GM19463 (cell line): ENCODE measurements around the gene LMF1.

Source experiments
- ATAC-seq: cut with Tn5 transposase; IDR thresholded peaks from one replicate; pipeline ENCODE4 v1.9.1; 2021; ENCODE audit warnings: mild to moderate bottlenecking, moderate library complexity; ENCODE audit not compliant: unreplicated experiment

Gene LMF1

GRCh38 chr16:931626-932500 is 38.9 kb downstream of the LMF1 start:
- no peak for ATAC-seq

GRCh38 chr16:931171-931570 is 39.6 kb downstream of the LMF1 start:
- no peak for ATAC-seq

DNA sequence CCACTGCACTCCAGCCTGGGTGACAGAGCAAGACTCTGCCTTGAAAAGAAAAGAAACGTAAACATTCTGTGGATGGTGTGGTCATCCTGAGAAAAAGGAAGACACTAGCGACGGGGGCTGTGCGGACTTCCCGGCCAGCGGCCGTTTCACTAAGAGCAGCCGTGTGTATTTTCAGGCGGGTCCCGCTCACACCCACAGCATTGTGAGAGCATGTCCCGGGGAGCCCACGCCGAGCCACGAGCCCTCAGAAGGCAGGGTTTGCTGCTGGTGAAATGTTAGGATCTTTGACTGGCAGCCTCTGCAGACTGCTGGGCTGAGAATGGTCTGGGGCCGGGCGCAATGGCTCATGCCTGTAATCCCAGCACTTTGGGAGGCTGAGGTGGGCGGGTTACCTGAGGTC is 40.3 kb downstream of the LMF1 start:
- no peak for ATAC-seq

- no peak for ATAC-seq
These were observed 40.7 kb downstream of the LMF1 start for GRCh38 chr16:930076-930475.

DNA sequence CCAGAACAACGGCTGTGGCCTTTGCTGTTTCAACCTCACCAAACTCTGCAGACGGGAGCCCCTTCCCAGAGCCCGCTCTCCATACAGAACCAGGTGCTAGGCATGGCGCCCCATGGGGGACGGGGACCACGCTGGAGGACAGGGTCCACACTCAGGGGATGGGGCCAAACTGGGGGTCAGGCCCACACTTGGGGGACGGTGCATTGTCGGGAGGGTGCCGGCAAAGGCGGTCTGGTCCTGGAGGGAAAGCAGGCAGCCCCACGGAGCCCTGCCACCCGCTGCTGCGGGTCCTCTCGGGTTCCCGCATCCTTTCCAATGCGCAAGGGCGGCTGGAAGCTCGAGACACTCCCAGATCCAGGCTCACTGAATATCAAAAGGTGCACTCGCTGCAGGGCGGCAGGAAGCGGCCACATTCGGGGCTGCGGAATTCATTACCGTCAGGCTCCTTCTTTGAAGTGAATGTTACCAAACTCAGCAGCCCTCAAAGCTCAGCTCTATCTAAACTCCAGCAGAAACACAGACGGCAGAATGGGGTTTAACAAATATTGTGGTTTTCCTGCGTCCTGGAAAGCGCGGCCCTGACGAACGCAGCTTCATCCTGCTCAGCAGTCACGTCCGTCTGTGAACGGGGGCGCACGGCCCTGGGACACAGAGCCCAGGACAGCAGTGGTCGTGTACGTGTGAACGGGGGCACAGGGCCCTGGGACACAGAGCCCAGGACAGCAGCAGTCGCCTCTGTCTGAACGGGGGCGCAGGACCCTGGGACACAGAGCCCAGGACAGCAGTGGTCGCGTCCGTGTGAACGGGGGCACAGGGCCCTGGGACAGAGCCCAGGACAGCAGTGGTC is 41.3 kb downstream of the LMF1 start:
- ATAC-seq, result no peak

- ATAC-seq, result no peak
These were observed 42.3 kb downstream of the LMF1 start for GRCh38 chr16:928526-928925.

GRCh38 chr16:927931-928330 is 42.9 kb downstream of the LMF1 start:
- ATAC-seq, result no peak

DNA sequence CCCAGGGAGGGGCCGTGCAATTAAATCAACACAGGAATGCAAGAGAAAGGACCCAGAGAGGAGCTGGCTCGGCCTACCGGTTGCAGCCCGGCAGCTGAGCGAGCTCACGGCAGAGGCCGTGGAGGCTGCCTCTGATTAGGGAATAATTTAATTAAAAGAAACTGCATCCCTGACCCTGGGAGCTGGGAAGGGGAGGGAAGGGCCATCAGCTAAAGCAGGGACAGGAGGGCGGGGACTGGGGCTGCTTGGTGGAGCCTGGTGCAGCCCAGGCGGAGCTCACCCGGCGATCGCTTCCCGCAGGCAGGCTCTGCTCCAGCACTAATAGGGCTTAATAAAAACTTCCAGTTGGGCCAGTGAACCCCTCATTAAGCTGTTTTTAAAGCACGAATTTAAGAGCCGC is 43.4 kb downstream of the LMF1 start:
- ATAC-seq, result no peak

DNA sequence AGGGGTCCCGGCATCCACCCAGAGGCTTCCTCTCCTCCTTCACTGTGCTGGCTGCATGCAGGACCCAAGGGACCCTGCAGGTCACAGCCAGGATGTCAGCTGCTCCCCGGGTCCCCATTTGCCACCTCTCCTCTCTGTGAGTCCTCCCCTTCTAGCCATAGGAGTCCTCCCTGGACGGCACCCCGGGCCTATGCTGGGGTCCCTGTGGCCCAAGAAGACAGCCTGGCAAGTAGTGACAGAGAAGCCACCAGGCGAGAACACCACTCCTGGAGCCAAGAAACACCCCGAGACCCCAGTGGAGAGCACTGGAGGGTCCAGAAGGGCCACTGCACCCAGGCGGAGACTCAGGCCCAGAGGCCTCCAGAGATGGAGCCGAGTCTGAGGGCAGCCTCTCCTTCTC is 44.1 kb downstream of the LMF1 start:
- ATAC-seq, result no peak

DNA sequence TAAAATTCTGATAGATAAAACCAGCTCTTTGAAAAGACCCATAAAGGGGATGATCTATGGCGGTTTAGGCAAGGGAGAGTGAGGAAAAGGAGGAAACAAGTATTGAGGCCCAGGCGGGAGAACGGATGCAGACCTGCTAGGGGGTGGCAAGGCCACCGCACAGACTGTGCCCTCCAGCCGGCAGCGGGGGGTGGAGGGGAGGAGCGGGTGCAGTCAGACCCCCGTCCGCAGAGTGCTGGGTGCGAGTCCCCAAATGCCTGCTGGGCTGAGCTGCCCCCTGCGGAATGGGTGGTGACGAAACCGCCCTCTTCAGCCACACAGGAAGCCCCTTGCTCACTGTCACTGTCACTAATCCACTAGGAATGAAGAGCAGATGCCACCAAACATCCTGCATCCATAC is 46.0 kb downstream of the LMF1 start:
- ATAC-seq, result no peak

DNA sequence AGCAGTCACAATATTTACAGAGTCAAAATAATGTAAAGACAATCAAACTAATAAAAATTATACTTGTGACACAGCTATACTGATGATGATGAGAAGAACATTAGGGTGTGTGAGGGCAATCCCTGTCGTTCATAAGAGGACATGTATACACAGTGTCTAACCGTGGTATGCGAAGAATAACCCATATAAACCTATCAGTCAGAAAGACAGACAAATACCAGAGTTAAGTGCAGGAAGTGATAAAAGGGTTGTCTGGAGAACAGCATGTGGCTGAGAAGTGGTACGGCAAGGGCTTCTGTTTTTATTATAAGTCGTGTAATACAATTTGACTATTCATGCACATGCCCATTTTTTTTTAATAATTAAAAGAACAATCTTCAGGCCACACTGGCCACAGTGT is 46.7 kb downstream of the LMF1 start:
- ATAC-seq, result no peak

DNA sequence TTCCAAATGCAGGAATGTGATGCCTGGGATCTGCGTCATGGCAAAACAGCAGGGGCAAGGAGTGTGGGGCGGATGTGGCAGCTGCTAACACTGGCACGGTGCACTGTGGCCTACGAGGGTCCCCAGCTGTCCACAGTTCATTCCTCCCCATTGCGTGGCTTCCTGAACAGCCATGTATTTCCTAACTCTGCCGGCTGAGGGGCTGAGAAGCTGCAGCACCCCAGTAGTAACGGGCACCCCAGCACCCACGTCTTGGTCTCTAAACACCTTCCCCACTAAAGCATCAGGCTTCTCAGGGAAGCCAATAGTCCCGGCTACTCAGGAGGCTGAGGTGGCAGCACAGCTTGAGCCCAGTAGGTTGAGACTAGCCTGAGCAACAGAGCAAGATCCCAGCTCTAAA is 47.6 kb downstream of the LMF1 start:
- no peak for ATAC-seq

DNA sequence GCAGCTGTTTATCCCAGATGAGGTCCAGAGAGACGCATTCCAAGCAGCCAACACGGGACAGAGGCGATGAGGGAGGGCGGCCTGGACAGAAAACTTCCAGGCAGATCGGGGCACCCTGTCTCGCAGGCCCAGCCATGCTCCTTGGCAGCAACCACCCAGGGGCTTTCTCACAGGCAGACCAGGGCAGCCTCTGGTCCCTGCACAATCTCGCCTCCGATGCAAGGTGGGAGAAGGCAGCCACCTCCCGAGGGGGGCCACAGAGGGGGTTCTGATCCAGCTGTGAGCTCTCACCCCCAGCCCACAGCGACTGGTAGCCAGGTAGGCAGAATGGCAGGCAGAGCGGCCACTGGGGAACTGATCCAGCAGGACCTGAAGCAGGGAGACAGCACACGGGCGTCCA is 48.7 kb downstream of the LMF1 start:
- no peak for ATAC-seq

DNA sequence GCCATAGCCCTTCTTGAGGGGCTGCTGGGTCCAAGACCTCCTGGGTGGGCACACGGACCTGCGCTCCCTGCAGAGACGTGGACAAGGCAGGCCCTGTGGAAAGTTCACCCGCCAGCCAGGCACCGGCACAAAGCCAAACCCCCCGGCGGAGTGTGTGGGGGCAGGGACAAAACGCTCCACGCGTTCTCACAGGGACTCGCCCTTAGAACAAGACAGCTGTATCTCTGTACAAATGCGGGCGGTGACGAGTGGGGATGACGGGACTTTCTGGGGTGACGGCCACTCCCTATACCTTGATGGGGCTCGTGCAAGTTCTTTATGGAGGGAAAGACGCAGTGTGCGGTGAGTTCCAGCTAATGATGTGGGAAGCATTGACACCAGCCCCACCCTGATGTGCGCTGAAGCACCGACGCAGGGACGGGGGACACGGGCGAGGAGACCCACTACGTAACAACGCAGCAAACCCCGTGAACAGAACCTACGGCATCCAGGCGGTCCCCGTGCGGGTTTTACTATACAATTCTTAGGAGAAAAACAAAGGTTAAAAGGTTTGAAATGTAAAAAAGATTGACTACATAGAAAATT is 49.4 kb downstream of the LMF1 start:
- ATAC-seq, result no peak

DNA sequence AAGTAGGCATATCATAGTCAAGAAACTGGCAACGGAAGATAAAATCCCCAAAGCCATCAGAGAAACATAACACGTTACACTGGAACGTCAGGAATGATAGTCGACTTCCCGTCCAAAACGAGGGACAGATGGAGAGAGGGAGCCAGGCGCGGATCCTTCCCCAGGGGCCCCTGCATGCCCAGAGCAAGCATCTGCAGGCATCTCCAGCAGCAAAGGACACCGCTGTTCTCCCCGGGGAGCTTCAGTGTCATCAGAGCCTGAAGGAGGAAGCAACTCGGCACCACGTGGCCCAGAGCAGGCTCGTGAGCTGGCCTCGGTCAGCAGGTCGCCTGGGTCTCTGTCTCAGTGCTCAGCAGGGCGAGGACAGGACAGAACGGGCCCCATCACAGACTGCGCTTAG is 50.1 kb downstream of the LMF1 start:
- ATAC-seq, result no peak

DNA sequence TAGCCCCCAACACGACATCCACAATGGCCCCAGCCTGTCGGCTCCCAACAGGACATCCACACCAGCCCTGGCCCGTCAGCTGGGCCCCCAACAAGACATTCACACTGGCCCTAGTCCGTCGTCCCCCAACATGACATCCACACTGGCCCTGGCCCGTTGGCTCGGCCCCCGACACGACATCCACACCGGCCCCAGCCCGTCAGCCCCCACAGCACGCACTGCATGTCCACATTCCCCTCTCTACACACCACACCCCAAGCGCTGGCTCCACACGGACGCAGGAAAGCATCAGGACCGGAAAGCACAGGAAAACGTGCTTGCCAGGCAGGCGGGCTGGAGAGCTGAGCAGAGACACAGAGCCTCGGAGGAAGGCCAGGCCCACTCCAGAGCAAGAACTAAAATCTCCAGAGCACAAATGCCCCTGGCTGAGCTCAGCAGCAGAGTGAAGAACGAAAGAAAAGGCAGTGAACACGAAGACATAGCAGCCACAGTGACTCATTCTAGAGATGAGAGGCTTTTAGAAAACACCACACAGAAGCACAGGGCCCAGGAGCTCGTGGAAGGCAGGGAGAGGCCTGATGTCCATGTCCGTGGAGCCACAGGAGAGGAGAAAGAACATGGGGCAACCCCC is 50.6 kb downstream of the LMF1 start:
- ATAC-seq, result no peak

- no peak for ATAC-seq
These were observed 51.1 kb downstream of the LMF1 start for GRCh38 chr16:919658-920050.

DNA sequence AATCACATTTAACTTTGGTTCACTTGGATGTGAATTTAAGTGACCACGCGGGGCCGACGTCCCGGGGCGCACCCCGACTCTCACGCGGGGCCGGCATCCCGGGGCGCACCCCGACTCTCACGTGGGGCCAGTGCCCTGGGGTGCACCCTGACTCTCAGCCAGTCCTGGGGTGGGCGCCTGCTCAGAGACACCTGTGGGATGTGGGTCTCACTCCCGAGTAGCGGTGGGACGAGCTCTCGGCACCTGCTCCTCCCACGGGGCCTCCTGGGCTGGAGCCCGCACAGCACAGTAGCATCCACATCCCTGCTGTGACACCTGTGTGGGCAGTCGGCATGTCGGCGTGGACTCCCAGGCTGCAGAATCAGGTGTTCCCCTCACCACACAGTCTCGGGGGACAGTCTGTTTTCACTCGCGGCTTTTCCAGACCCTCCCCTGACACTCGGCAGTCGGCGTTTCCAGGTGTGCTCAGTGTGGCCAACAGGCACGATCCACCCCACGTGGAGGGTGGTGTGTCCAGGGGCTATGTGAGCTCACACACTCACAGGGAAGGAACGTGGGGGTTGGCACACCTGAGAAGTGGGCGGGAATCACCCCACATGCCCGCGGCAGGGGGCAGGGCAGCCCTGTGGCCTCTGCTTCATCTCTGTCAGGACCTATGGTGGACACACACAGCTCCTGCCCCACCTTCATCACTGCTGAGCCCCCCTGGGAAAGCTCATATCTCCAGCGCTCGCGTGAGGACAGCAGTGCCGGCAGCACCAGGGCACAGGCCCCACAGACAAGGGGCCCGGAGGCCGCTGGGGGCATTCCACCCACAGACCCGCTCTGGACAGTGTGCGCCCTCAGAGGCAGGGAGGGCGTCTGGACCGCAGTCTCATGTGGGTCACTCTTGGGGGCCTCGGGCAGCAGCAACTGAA is 51.8 kb downstream of the LMF1 start:
- ATAC-seq, result no peak

DNA sequence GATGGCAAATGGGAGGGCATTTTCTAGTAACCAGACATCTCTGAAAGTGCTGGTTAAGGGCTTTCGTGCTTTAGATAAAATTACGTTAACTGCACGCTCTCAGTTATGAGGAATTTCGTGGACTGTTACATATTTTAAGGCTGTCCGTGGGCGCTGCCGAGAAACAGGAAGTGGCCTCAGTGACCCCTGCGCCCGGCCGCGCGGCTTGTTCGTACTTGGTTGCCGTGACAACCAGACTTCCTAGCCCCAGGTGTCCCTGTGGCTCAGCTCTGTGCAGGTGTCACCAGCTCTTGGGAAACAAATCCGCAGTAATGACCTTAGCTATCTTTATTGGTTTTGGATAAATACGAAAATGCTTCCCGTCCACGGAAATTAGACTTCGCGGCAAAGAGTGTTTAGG is 52.7 kb downstream of the LMF1 start:
- ATAC-seq, result no peak

DNA sequence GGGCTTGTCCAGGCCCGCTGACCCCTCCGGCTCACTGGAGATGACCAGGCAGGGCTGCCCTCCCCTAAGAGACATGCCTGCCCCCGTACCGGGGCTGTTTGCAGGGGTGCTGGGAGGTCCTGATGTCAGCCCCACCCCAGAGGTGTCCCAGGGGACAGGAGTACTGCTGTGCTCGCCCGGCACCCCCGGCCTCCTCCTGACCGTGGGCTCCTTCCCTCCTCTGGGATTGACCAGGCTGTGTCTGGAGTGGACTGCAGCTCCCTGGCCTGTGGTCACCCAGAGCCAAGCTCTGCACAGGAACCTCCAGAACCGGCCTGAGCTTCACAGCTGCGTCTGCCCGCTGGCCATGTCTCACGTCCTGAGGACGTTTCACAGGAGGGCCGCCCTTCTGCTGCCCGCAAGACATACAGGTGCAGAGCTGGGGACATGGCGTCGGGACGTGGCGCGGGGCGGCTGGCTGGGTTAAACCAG is 53.2 kb downstream of the LMF1 start:
- ATAC-seq, result no peak
